ENCODE results near the gene CXorf58.
A peak's percentile ranks its signal among the peaks of the same experiment; 100 is the strongest.
"Not testable (repeated sequence)": the region's sequence is repeated elsewhere in the genome, so short reads cannot be mapped to it uniquely, and the experiment has no call there.

Gene CXorf58, protein sequence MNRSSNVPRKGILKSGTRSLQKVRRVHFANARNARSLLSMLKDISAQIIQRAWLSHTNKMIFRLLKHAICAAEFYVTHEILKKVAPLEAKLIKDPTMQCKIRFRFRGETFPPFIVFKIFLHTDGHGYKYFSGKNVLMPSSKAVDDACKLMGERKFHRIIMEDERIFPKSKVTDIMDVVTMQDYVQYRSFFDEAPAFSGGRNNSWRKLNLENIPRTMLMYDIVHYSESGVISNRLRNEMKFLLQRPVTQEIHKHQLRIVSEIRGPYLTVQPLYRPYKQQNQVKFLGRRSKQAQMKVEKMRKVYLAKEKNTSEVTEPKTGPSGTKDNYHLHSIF

DNA sequence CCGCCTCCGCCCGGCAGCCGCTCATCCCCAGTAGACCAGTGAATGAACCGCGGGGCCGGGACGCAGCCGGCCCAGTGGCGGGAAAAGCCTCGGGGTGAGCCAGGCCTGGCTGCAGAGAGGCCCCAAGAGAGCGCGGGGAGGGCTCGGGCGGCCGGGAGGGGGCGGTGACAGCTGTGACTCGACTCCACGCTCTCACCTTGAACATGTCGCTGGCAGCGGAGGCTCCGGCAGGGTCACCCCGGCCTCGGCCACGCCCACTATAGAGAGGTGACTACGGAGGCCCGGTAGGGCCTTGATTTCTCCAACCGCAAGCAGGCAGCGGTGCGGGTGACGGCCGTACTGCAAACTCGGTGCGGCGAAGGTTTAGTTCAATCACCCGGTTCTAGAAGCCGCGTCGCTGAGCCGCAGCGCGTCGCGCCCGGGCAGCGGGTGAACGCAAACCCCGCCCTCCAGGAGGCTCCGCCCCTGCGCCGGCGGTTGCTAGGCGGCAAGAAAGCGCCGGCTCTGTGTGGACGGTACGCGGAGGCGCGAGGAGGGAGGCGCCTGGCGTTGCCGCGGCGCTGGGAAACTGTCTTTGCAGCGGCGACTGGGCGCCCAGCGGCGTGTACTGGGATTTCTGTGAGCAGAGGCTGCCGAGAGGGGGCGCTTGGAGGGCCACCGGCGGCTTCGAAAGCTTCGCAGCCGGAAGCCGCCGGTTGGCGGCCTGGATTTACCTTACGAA, at the start of gene CXorf58, which contains the start of gene APOO:
TSS of gene CXorf58 (plus strand) at position 509 of the 721 bp plus-strand sequence. CDS start 2,297 bp downstream, outside the sequence.
TSS of gene APOO (minus strand) at position 441 of the 721 bp plus-strand sequence. CDS start at position 205, 236 bp downstream.
- peak; percentile 96 for DNase-seq (ENCODE audit: low read depth)
- TF ChIP-seq, protein P1, sequence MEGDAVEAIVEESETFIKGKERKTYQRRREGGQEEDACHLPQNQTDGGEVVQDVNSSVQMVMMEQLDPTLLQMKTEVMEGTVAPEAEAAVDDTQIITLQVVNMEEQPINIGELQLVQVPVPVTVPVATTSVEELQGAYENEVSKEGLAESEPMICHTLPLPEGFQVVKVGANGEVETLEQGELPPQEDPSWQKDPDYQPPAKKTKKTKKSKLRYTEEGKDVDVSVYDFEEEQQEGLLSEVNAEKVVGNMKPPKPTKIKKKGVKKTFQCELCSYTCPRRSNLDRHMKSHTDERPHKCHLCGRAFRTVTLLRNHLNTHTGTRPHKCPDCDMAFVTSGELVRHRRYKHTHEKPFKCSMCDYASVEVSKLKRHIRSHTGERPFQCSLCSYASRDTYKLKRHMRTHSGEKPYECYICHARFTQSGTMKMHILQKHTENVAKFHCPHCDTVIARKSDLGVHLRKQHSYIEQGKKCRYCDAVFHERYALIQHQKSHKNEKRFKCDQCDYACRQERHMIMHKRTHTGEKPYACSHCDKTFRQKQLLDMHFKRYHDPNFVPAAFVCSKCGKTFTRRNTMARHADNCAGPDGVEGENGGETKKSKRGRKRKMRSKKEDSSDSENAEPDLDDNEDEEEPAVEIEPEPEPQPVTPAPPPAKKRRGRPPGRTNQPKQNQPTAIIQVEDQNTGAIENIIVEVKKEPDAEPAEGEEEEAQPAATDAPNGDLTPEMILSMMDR (IDR thresholded peaks at IDR 0.05; ENCODE audit: insufficient read depth, low read depth, low read length, missing control alignments) = peak; percentile 63
- peak within 1 kb of the TSS; percentile 87 for H3K4me3 ChIP-seq (ENCODE audit: low read depth, low read length)

DNA sequence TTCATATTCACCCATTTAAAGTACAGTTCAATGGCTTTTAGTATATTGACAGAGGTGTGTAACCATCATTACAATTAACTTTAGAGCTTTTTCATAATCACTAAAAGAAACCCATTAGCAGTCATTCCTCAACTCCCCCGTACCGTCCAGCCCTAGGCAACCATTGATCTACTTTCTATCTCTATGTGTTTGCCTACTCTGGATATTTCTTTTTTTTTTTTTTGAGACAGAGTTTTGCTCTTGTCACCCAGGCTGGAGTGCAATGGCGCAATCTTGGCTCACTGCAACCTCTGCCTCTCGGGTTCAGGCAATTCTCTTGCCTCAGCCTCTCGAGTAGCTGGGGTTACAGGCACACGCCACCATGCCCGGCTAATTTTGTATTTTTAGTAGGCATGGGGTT, 48.6 kb upstream of the CXorf58 start:
- H3K4me3 ChIP-seq (ENCODE audit: low read depth, low read length); DNase-seq (ENCODE audit: low read depth): not testable (repeated sequence)

DNA sequence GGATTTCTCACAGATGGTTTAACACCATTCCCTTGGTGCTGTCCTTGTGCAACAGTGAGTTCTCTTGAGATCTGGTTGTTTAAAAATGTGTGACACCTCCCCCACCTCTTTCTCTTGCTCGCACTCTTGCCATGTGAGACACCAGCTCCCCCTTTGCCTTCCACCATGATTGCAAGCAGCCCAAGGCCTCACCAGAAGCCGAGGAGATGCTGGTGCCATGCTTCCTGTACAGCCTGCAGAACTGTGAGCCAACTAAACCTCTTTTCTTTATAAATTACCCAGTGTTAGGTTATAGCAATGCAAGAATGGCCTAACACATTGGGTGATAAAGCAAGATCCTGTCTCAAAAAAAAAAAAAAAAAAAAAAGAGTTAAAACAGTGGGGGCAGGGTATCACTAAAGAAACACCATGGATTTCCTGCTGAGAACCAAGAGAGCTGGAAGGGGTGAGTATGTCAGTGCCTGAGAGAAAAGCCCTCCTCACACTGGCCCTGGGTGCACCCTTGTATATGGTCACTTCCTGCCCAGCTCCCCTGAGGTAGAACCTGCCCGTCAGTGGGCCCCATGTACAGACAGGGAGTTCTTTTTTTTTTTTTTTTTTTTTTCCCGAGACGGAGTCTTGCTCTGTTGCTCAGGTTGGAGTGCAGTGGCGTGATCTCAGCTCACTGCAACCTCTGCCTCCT, 46.5 kb upstream of the CXorf58 start:
- H3K4me3 ChIP-seq (ENCODE audit: low read depth, low read length) = no peak overlapping the region
- peak; percentile 49 for DNase-seq (ENCODE audit: low read depth)
- TF ChIP-seq, protein P1 (IDR thresholded peaks at IDR 0.05; ENCODE audit: insufficient read depth, low read depth, low read length, missing control alignments) = no peak

DNA sequence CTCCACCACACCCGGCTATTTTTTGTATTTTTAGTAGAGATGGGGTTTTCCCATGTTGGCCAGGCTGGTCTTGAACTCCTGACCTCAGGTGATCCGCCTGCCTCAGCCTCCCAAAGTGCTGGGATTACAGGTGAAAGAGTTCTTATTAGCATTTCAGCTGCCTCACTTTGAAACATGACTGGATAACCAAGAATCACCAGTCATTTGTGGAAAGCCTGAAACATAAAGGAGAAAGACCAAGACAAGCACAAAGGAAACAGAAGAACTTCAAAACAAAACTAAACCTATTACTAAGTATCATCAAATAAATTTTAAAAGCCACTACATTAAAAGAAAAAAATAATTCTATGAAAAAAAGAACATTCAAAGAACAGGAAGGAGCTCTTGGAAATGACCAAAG, 45.9 kb upstream of the CXorf58 start:
- H3K4me3 ChIP-seq (ENCODE audit: low read depth, low read length) = not testable (repeated sequence)
- DNase-seq (ENCODE audit: low read depth) = peak; percentile 11

DNA sequence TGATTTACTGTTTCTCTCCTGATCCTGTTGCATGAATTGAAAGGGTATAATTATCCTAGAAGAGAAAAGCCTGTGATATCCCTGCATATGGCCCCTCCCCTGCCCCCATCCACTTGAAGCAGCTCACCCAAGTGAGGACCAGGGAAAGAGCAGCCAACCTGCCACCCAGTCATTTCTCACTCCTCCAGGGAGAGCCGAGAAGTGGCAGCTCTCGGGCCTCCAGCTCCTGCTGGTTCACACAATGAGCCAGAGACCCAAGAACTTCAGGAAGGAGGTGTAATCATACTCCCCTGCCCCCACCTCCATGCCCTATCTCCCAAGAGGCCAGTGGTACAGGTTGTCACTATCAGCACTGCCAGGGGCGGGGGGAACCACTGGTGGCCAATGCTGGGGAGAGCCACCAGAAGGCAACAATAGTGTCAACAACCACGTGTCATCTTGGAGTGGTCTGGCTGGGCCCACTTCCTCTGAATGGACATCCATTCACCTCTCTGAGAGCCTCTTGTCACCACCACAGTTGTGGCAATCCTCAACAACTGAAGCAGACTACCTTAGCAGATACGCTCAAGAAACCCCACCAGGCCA, 43.0 kb upstream of the CXorf58 start:
- DNase-seq (ENCODE audit: low read depth) = no peak
- no peak overlapping the region for H3K4me3 ChIP-seq (ENCODE audit: low read depth, low read length)
- TF ChIP-seq, protein P1 (IDR thresholded peaks at IDR 0.05; ENCODE audit: insufficient read depth, low read depth, low read length, missing control alignments) = no peak

DNA sequence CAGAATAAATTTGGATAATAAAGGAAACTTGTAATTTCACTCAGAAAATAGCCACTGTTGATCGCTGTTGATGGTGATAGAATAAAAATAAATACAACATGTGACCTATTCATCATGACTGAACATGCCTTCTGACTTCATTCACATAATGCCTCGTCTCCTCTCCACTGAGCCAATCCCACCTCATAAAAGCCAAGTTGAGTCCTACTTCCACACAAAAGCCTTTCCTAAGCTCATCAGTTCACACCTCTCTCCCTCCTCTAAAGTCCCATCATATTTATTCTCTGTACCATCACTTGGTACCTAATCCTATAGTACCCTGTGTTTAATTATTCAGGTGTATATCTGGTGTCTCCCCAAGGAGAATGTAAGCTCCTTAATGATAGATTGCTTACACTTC, 37.8 kb upstream of the CXorf58 start:
- TF ChIP-seq, protein P1 (IDR thresholded peaks at IDR 0.05; ENCODE audit: insufficient read depth, low read depth, low read length, missing control alignments) = no peak
- H3K4me3 ChIP-seq (ENCODE audit: low read depth, low read length) = no peak overlapping the region
- DNase-seq (ENCODE audit: low read depth) = no peak

DNA sequence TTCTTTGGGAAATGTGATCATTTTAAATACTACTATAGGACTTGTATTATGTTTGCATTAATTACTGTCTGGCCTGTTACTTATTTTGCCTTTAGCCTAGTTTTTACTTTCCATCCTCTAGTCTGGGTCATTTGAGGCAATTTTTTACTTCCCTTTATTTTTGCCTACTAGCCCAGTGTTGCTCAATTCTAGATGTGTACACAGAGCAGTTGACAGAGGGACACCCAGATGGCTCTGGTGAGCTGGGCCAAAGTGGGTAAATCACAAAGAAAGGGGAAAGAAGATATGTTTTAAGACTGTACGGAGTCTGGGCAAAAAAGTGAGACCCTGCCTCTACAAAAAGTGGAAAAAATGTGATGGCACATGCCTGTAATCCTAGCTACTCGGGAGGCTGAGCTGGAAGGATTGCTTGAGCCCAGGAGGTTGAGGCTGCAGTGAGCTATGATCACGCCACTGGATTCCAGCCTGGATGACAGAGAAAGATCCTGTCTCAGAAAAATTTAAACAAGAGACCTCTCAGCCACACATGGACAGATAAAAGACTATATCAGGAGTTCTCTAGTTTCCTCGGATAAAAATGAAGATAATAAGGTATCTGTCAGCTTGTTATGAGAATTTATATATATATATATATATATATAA, 35.8 kb upstream of the CXorf58 start:
- DNase-seq (ENCODE audit: low read depth) = no peak
- no peak overlapping the region for H3K4me3 ChIP-seq (ENCODE audit: low read depth, low read length)
- TF ChIP-seq, protein P1 (IDR thresholded peaks at IDR 0.05; ENCODE audit: insufficient read depth, low read depth, low read length, missing control alignments) = no peak
